ENCODE measurements around the gene CLDN22. TPM values are rescaled to one million over a fixed set of nuclear protein-coding genes. Genes with fewer than 3 reads are reported as not detected.

Gene CLDN22
- total and polyA plus RNA-seq, 10 of the 15 experiments (the other 5 are each of a cell fraction or from before 2014, with no cell fraction given), result not detected

GRCh38 chr4:183321079-183321478 is 1.0 kb upstream of the CLDN22 start (continued):
- no peak for TF ChIP-seq SPI1 (IDR thresholded peaks at IDR 0.05; ENCODE audit: borderline replicate concordance, insufficient read depth, low read depth, low read length)
- TF ChIP-seq IRF4 (IDR thresholded peaks at IDR 0.05; ENCODE audit: low read depth, low read length), result no peak
- no peak for TF ChIP-seq NFYB (IDR thresholded peaks at IDR 0.05; ENCODE audit: insufficient read depth, low read depth, low read length)
- no peak for TF ChIP-seq ATF3 (IDR thresholded peaks at IDR 0.05; ENCODE audit: borderline replicate concordance, extremely low read depth, low read depth, low read length)
- no peak for TF ChIP-seq BCL3 (IDR thresholded peaks at IDR 0.05; ENCODE audit: borderline replicate concordance, insufficient read depth, low read depth, low read length, poor library complexity, severe bottlenecking)
- TF ChIP-seq ELK1 (IDR thresholded peaks at IDR 0.05; ENCODE audit: low read depth, low read length), result no peak
- TF ChIP-seq CBFB (IDR thresholded peaks at IDR 0.05; ENCODE audit: low read depth), result no peak
- peak; percentile 53; the same call in 1 of the 2 replicates for TF ChIP-seq MLLT1 (IDR thresholded peaks at IDR 0.05)
- no peak for TF ChIP-seq SMAD5 (IDR thresholded peaks at IDR 0.05; ENCODE audit: low read depth)
- TF ChIP-seq CREB1 (IDR thresholded peaks at IDR 0.05; ENCODE audit: low read depth), result no peak
- peak; percentile 29 for TF ChIP-seq MEF2B (IDR thresholded peaks at IDR 0.05; ENCODE audit: partially characterized antibody, poor library complexity, severe bottlenecking)
- no peak for TF ChIP-seq CBX5 (IDR thresholded peaks at IDR 0.05; ENCODE audit: low read depth)
- TF ChIP-seq SP1 (IDR thresholded peaks at IDR 0.05; ENCODE audit: low read depth, low read length), result no peak
- TF ChIP-seq EP300 (IDR thresholded peaks at IDR 0.05; ENCODE audit: borderline replicate concordance in 1 of 2, control insufficient read depth in 1 of 2, low read depth in 2 of 2, low read length in 2 of 2), result 0 out of 4 replicates have a peak, but pooled peaks of 1 of the 2 experiments have one; percentile 30

All from GM12878 (cell line).